ENCODE data around the gene TMEM232.
"Not testable (repeated sequence)": the region's sequence is repeated elsewhere in the genome, so short reads cannot be mapped to it uniquely, and the experiment has no call there.

The TMEM232 gene

DNA sequence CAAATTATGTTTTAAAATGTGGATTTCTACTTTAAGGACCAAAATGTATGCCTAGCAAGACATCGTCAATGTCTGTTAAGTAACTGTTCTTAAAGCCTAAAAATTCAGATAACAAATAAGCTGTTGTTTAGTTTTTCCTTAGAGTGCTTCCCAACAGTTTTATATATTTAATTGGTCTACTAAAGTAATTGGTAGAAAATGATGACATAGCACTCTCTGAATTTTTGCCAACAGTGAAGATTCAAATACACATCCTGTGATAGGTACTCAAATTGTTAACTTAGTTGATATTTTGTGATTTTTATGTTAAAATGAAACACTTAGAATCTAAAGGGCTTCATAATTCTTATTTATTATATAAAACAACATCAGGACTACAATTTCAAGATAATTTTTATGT lies 107.5 kb downstream of the TMEM232 start:
- FAIRE-seq = no peak

DNA sequence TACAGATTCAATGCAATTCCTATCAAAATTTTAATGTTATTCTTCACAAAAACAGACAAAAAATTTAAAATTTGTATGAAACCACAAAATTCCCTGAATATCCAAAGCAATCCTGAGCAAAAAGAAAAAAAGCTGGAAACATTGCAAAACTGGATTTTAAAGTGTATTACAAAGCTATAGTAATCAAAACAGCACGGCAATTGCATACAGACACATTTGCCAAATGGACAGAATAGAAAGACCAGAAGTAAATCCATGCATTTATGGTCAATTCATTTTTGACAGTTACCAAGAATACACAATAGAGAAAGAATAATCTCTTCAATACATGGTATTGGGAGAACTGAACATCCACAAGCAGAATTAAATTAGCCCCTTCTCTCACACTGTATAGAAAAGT lies 110.5 kb downstream of the TMEM232 start:
- no peak for FAIRE-seq

DNA sequence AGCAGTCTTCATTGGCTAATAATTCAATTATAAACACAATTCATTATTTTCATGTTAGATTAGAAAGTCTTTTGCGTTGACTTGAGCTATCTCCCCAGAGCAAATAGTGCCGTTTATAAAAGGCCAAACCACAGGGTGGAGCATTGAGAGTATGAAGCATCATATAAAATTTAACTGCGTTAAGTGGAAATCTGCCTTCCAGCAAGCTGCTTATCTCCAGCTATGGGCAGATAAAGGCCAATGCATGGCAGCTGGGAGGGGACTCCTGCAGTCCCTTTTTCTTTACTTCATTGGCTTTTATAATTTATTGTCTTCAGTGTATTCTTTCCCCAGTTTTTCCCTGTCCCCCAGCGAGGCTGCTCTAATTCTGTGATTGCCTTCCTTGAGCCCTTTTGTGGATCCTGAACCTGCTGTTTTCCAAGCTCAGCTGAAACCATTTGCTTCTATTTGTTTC lies 113.7 kb downstream of the TMEM232 start:
- no peak for FAIRE-seq

GRCh38 chr5:110611817-110612216 lies 114.7 kb downstream of the TMEM232 start:
- no peak for FAIRE-seq

DNA sequence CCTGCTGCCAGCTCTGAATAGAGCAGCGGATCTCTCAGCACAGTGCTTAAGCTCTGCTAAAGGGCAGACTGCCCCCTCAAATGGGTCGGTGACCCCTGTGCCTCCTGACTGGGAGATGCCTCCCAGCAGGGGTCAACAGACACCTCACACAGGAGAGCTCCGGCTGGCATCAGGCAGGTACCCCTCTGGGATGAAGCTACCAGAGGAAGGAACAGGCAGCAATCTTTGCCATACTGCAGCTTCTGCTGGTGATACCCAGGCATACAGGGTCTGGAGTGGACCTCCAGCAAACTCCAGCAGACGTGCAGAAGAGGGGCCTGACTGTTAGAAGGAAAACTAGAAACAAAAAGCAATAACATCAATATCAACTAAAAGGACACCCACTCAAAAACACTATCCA lies 131.6 kb downstream of the TMEM232 start:
- FAIRE-seq = no peak

GRCh38 chr5:110590187-110590586 lies 136.3 kb downstream of the TMEM232 start:
- no peak for FAIRE-seq

- FAIRE-seq = no peak
Observed at GRCh38 chr5:110588286-110588980, 138.0 kb downstream of the TMEM232 start.

GRCh38 chr5:110580625-110581024 lies 145.8 kb downstream of the TMEM232 start:
- no peak for FAIRE-seq

- no peak for FAIRE-seq
Observed at GRCh38 chr5:110572729-110573128, 153.7 kb downstream of the TMEM232 start.

- no peak for FAIRE-seq
Observed at GRCh38 chr5:110562191-110562590, 164.3 kb downstream of the TMEM232 start.

DNA sequence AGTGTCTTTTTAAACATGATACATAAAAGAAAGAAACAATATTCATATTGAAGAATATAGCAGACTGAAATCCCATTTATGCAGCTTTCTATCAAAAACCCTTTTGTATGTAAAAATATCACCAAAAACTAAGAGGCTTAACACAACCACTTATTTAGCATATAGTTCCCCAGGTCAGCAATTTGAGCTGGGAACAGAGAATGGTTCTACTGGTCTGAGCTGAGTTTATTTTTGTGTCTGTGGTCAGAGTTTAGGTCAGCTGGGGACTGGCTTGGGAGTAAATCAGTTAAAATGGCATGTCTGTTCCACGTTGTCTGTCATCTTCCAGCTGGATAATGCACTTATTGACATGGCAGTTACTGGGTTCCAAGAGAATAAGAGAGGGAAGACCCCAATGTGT lies 165.0 kb downstream of the TMEM232 start:
- FAIRE-seq = no peak

DNA sequence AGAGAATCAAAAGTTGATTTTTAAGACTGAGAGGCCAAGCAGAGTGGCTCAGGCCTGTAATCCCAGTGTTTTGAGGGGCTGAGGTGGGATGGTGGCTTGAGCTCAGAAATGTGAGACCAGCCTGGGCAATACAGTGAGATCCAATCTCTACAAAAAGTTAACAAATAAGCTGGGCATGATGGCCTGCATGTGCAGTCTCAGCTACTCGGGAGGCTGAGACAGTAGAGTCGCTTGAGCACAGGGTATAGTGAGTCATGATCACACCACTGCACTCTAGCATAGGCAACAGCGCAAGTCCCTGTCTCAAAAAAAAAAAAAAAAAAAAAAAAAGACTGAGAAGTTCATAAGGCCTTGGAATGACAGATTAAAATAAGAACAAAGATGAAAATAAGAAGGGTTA lies 177.2 kb downstream of the TMEM232 start:
- FAIRE-seq = no peak

GRCh38 chr5:110548171-110548570 lies 178.3 kb downstream of the TMEM232 start:
- peak; percentile 19 for FAIRE-seq

DNA sequence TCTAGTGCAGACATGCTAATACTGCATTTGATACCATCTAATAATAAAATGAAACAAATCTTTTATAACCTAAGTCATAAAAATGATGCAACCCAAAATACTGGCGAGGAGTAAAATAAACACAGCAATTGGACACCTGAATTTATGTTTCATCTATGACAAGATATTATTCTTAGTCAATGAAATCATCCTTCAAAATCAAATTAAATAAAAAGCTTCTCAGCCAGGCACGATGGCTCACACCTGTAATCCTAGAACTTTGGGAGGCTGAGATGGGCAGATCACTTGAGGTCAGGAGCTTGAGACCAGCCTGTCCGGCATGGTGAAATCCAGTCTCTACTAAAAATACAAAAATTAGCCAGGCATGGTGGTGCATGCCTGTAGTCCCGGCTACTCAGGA lies 179.0 kb downstream of the TMEM232 start:
- FAIRE-seq = no peak

GRCh38 chr5:110545716-110546115 lies 180.8 kb downstream of the TMEM232 start:
- no peak for FAIRE-seq

DNA sequence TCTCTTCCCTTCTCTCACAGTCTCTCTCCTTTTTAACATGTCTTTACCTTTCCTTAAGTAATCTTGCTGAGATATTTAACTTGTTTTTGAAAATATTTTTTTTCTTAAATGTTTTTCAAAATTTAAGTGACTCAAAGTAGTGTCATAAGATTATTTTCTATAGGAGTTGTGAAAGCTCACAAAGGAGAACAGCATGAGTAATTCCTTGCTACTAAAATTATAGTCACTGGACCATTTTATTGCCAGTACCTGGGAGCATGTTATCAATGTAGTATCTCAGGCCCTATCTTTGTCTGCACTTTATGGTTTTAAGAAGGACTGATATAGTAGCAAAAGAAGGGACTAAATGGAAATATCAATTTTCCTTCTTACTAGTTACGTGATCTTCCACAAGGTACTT lies 181.9 kb downstream of the TMEM232 start:
- FAIRE-seq = no peak

DNA sequence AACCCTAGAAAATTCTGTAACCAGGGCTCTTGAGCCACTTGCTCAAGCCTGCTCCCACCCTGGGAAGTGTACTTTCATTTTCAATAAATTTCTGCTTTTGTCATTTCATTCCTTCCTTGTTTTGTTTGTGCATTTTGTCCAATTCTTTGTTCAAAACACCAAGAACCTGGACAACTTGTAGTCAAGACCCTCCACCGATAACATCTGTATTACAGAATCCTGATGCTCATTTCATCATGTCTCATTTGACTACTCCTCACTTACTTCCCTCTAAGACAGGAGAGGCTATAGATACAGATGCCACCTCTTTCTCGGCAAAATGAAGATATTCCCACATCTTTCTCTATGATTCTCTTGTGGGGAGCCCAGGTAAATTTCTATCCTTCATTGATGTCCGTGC lies 183.5 kb downstream of the TMEM232 start:
- no peak for FAIRE-seq

DNA sequence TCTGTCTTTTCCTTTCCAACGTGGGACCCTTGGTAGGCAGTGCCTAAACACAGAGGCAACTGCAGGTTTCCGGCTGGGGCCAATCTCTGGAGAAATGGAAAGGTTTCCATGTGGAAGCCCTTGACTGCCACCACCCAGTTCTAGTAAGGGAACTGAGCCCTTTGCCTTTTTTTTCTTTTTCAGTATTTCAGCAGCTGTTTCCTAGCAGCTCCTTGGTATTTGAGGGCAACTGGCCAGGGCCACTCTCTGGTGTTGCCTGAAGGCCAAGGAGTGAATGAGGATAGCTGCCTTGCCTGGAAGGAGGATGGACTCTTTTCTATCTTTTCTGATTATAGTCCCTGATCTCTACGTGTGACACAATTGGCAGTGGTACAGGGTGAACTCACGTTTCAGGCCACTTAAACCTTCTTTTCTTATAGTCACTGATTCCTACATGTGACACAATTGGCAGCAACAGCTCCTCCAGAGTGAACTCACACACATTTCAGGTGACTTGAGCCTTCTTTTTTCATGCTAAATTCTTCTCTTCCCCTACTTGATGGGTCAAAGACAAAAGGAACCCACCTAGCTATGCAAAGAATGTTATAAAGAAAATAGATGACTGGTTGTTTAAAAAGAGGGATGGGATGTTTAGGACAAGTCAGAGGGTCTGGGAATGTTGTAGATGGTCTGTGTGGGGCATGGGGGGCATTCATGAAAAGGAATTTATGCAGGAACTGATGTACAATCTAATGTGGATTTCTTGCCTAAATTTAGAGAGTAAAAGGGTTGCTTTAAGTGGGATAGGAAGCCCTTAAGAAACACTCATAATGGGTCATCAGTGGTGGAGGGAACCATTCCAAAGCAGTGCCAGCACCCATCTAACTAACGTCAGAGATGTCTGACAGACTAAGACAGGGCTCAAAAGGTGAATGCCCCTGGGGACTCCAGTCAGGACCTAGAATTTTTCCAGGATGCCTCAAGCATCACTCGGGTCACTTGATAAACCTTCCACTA lies 190.1 kb downstream of the TMEM232 start:
- FAIRE-seq = no peak

GRCh38 chr5:110535146-110535545 lies 191.3 kb downstream of the TMEM232 start:
- not testable (repeated sequence) for FAIRE-seq

DNA sequence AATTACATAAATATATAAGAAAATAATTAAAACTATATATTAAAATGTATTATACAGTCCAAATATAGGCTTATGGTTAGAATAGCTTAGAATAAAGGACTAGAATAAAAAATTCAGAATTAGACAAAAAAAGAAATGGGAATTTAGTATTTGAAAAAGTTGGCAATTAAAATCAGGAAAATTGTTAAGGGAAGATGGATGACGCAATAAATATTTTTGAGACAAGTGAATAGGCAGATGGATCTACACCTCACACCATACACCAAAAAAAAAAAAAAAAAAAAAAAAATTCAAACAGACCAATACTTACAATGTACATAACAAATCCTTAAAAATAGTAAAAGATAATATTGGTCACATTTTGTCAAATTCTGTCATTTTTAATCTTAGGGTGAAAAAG lies 200.7 kb downstream of the TMEM232 start:
- no peak for FAIRE-seq

GRCh38 chr5:110517396-110517795 lies 209.1 kb downstream of the TMEM232 start:
- no peak for FAIRE-seq

GRCh38 chr5:110514030-110514429 lies 212.4 kb downstream of the TMEM232 start:
- no peak for FAIRE-seq

DNA sequence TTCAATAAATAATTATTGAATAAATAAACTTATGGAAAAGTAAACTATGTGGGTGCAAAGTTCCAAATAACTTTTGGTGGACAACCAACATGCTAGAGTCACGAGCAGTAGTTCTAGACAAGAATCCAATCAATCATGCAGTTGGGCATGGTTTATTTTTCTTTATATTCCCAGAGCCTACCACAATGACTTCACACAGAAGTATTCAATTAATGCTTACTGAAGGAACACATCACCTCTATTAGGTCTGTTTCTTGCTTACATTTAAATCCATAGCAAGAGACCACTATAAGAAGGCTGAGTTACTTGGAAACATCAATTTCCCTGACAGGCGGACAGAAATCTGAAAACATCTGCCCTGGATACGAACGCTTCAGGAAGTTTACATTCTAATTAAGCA lies 214.2 kb downstream of the TMEM232 start:
- no peak for FAIRE-seq

- no peak for FAIRE-seq
Observed at GRCh38 chr5:110510146-110510545, 216.3 kb downstream of the TMEM232 start.

Data from TTC549 (cell line).